NCI-H2196 treated with DMSO at 0.1 percent for 48 hours (cell line): ENCODE results near the gene IQSEC1.

ENCODE experiments used
- DNase-seq: peaks from one replicate; lab custom pipeline; 2025; ENCODE audit not compliant: unreplicated experiment; lab: John Stamatoyannopoulos, UW

The IQSEC1 gene

DNA sequence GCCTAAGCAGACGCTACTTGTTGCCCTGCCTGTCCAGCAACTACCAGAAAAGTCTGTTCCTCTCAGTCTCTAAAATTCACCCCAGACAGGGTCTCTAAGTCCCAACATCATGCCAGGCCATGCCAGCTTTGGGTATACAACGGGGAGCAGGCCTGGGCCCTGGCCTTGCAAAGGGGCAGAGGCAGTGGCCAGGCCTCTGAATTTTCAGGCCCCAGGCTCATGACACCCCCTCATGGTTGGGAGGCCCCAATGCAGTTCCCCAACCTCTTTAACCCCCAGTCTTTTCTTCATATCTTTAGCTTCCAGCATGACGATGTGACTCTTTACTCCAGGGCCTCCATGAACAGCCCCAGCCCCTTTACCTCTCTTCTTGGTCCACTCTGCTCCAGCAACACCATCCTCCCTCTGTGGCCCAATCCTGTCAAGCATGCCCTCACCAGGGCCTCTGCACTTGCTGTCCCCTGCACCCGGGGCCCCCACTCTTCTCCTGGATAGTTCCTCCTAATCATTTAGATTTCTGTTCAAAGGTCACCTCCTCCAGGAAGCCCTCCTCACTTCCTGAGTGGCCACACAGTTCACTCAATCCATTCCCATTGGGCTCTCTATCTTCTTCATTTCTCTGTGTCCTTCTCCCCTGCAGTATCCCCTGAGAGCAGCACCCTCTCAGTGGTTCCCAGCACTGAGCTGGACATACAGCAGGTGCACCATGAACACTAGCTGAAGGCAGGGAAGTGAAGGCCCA, 4.8 kb downstream of the IQSEC1 start:
- no peak for DNase-seq

DNA sequence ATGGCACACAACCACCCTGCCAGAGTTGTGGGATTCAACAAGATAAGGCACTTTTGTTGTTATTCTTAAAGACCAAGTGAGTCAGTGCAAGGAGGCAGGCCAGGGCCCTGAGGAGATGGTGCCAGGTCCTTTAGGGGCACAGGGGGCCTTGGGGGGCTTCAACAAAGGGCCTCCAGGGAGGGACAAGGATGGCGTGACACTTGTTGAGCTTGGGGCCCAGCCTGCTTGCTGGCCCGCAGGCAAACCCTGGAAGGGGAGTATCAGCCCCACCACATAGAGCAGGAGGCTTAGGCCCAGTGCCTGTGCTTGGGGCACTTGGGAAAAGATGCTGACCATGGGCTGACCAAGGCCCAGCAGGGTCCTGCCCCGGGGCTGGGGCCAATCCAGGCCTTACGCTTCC, 5.5 kb downstream of the IQSEC1 start:
- DNase-seq, result no peak

DNA sequence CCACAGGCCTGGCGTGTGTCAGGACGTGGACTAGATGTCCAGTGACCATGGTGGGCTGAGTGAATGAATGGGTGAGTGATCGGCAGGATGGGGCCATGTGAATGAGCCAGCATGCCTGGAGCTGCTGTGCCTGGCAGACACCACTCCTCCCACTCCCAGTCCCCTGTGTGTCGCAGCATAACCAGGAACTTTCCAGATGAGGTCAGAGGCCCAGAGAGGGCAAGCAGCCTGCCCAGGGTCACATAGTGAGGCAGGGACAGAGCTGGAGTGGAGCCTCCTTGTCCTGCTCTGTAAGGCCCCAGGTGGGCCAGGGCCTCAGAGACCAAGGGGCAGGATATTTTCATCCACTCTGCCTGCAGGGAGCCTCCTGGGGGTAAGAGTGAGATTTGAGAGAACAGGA, 6.4 kb downstream of the IQSEC1 start:
- no peak for DNase-seq

DNA sequence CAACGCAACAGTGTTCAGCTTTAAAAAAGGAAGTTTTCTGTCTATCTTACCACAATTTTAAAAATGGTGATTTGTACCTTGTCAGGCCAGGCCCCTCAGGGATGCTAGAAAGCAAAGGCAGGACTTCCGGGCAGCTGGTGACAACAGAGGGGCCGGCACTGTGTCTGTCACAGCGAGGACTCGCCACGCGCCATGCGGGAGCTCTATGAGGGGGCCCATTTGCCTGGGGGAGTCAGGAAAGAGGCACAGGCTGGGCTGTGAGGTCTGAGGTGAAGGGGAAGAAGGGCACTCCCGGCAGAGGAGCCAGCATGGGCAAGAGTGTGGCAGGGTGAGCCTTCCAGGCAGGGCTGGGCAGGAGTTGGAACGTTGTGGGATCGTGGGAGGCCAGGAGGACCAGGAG, 7.0 kb downstream of the IQSEC1 start:
- DNase-seq, result no peak

DNA sequence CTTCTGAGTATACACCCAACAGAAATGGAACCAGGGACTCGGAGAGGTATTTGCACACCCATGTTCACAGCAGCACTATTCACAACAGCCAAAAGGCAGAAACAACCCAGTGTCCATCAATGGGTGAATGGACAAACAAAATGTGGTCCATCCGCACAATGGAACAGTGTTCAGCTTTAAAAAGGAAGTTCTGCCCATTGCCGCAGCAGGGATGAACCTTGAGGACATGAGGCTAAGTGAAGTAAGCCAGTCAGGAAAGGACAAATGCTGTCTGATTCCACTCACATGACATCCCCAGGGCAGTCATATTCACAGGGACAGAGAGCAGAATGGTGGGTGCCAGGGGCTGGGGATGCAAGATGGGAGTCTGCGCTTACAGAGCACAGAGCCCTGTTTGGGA, 7.5 kb downstream of the IQSEC1 start:
- DNase-seq, result no peak

DNA sequence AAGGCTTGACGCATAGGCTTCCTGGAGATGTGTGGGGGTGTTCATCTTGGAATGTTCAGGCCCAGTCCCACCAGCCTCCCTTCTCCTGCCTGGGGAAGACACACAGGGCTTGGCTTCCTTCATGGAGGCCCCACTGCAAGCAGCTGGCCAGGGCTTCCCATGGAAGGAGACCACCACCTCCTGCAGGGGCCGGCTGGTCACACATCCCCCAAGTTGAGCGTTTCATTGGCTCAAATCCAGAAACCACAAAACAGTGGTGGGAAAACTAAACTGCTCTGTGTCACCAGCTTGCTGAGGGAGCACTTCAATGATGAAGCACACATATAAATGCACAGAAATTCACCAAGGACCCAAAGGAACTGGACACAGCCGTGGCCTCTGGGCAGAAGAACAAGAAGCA, 8.3 kb downstream of the IQSEC1 start:
- DNase-seq, result no peak

DNA sequence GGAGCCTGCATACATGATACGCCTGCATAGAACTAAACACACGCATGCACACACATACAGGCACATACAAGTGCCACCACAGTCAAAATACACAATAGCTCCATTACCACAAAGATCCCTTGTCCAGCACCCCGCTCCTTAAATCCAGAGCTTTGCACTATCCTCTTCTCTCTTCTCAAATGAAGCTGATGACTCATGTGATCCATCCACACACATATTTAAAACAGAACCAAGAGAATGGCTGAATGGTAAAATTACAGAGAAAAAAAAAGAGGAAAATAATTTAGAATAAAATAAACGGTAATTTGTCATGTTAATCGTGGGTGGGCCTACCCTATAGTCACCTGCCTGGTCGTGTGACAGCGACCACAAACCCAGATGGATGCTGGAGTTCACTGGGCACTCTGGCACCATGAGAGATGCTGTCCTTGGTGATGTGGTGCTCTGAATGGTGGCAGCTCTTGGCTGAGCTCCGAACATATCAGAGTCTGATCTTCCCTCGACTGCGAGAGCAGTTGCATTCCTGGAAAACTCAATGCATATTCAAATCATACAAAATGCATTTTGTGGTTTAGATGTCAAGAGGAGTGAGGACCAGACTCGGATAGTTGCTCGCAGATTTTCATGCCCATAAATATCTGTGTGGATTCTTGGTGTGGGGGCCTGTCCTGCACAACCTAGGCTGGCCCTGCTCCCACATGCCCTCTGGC, 8.9 kb downstream of the IQSEC1 start:
- DNase-seq, result no peak

DNA sequence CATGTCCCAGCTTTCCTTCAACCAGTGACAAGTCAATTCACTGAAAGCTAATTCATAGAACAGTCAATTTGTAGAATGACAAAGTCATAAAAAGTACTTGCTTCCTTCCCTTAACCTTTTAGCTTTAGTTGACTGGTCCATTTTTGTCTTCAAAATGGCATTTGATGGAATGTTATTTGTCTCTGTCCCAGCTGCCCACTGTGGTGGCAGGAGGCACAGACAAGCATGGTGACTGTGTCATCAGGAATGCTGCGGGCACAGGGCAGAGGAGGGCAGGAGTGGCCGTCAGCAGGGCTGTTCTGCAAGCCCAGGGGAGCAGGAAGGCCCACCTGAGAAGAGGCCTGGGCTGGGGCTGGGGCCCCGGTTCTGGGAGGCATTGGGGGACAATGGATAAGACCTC, 10.0 kb downstream of the IQSEC1 start:
- DNase-seq, result no peak

DNA sequence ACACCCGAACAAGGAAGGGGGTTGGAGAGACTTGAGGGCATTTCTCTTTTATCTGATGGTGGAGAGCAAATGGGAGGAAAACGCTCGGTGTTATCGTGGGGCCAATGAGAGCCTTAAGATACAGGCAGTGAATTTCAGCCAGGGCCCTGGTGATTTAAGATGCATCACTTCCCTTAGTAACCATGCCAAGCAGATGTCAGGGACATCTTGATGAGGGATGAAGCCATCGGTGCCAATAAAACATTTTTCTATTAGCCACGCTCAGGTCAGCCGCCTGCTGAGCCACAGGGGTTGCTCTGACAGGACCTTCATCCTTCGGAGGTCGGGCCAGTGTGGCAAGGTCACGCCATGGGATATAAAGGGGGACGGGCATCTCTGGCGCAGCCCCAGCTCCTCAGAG, 10.6 kb downstream of the IQSEC1 start:
- no peak for DNase-seq

DNA sequence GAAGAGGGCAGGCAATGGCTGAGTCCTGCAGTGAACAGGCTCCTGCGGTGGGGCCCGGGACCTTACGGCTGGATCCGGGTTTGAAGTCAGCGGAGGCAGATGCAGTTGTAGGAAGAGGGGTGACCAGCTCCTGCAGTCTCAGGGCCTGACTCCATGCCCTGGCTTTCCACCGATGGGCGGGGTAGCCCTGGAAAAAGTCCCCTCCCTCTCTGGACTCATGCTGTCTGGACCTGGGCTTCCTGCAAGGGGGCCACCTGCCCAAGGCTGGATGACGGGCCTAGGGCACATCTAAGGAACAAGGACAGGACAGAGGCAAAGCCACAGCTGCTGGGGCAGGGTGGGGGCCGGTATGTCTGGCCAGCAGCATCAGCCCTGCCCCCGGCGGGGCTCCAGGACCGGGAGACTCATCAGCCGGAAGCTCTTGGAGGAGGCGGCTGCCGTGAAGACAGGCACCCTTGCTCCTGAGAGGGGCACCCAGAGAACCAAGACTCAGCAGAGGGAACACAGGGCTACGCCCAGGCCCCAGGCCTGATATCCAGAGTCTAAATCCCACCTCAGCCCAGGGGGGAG, 12.8 kb downstream of the IQSEC1 start:
- no peak for DNase-seq

DNA sequence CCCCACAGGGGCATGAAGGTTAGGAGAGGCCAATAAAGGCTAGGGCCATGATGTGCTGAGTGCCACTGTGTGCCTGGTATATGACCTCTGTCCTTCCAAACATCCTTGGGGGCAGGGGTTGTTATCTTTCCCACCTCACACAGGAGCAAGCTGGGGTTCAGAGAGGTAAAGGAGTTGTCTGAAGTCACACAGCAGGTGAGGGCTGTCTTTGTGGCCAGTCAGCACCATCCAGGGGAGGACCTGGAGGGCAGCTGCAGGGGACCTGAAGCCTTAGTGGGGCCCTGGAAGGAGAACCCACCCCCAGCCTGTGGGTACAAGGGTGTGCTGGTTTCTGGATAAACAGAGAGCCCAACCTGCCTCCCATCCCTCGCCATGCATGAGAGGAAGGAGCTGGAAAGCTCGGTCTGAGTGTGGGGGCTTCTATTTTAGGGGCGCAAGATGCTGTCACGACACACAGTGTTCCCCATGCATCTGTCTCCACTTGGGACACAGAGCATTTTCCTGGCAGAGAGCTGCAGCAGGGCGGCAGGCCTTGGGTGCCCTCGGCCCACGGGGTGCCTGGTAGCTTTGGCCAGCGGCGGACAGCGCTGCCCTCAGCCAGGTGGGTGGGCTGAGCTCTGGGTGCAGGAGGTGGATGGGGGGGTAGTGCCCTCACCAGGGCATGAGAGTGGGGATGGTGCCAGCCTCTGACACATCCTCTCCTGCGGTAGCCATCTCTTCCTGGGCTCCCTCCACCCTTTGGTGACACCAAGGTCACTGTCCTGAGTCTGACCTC, 14.7 kb downstream of the IQSEC1 start:
- no peak for DNase-seq

DNA sequence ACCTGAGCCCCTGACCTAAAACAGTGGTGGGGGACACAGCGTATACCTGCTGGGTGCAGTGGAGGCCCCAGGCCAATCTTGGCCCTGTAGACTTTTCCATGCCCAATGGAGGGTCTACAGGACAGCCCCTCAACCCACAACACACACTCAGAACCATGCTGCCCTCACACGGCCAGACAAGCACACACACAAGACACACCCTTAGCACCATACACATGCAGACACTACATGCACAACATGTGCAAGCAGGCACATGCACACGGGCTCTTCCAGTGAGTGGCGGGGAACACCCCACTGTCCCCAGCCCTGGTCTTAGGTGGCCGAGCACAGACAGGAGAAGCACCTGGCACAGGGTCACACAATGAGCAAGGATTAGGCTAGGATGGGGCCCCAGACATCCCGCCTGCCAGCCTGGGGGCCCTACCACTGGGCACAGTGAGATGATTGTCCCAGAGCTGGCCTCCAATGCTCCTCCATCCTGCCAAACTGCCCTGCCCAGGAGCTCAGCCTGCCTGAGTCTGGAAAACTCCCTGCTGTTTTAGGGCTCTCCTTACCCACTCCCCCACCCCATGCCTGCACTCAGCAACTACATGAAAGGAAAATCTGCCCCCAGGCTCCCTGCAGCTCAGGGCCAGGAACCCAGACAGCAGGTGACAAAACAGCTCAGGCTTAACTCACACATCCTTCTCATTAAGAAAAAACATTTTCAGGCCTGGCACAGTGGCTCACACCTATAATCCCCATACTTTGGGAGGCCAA, 15.8 kb downstream of the IQSEC1 start:
- DNase-seq, result no peak

DNA sequence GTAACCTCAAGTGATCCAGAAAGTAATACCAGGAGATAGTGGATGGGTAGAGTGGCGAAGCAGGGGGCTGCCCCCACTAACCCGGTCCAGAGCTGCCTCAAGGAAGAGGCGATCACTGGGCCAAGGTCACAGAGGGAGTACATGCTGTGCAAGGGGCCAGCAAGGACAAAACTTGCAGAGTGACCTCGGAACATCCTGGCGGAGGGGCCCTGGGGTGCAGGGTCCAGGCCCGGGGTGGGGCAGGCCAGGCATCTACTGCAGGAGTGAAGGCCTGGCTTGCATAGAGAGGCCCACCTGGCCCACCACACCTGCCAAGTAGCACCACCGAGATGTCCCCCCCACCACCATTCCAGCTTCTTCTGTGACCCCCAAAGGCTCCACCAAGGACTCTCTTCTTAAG, 17.6 kb downstream of the IQSEC1 start:
- DNase-seq, result no peak

DNA sequence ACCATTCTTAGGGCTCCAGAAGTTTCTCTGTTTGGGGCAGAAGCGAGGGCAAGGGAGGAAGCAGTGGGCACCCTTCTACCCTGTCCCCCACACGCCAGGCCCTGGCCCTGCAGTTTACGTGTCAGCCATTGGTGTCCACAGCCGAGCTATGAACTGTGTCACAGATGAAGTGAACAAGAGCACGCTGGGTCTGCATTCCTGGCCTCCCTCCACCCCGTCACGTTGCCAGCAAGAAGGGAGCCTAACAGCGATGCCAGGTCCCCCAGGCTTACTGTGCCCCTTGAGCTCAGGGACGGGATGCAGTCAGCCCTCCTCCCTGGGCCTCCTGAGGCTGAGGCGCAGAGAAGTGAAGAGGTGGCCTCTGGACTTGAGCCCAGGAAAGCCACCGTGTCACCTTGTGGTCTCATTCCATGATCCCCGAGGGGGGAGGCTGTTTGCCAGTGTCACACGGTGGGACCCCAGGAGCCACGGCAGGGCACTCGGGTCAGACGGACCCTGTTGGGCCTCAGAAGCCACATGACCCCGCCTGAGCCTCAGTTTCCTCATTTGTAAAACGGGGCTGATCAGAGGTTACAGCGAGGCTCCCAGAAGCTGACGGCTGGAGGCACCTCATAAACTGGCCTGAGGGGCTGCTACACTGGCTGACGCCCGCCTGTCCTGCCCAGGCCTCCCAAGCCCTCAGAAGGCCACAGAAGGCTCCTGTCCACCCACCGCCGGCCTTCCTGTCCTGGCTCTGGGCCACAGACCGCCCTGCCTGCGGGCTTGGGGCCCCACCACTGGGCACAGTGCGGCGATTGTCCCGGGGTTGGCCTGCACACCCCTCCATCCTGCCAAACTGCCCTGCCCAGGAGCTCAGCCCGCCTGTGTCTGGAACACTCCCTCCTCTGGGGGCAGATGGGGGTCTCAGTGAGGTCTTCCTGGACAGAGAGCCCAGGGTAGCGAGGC, 18.6 kb downstream of the IQSEC1 start:
- DNase-seq, result no peak

DNA sequence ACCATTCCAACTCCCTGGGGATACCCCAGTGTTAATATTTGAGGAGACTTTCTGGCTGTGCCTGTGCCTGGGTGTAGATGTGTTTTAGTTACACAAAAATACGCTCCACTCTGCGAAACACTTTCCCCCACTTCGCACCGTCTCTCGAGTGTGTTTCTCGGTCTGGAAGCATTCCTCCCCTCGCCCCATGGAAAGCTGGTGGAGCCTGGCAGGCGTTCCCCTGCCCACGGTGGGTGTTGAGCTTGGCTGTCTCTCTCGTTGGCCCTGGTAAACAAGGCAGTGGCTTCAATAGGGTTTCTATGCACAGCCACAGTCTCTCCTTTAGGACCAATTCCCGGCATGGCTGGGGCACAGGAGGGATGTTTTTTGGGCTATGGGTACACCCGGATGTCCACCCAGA, 19.3 kb downstream of the IQSEC1 start:
- DNase-seq, result no peak

DNA sequence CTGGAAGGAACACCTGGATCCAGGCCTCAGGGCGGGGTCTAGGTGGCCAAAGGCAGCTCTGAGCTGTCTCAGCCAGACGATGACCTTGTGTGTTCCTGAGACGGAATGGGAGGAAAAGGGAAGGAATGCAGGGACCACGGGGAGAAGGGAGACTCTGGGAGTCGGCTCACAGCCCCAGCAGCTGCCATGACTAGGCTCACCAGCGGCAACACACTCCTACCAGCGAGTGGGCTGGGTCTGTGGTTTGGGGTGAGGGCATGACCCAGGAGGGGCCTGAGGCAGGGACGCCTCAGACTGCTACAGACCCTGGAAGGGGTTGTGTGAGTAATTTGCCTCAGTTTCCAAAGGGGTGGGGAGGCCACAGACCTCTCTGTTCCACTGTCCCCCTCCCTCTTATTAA, 19.8 kb downstream of the IQSEC1 start:
- no peak for DNase-seq

DNA sequence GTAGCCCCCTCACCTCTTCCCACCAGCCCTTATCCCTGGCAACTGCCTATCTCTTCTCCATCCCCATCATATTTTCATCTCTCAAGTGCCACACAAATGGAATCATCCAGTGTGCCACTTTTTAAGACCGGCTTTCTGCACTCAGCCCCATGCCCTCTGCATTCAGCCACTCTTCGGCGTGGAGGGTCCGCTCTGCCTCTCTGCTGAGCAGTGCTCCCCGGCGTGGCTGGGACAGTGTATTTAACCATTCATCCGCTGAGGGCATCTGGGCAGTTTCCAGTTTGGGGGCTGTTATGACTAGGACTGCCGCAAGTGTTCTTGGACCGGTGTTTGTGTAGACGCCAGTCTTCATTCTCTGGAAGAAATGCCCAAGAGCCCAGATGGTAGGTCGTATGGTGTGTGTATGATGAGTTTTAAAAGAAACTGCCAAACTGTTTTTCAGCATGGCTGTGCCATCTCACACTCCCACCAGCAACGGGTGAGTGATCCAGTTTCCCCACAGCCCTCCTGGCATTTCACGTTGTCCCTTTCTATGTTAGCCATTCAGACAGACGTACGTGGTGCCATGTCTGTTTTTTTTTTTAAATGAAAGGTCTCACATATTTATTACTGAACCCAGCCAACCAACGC, 20.9 kb downstream of the IQSEC1 start:
- DNase-seq, result no peak

DNA sequence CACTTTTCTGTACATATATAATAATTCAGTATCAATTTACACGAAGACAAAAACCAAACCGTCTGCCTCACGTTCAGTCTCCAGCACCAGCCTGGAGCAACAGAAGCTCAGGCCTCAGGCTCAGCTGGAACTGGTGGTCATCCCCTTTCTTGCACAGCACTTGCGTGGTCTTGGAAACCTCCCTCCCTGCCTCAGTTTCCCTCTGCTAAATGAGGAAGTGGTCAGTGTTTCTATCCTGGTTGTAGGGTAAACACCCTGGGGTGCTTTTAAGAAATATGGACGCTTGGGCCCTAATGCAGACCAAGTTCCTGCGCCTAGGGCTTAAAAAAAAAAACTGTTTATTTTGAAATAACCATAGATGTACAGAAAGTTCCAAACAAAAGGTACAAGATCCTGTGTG, 21.6 kb downstream of the IQSEC1 start:
- DNase-seq, result no peak

DNA sequence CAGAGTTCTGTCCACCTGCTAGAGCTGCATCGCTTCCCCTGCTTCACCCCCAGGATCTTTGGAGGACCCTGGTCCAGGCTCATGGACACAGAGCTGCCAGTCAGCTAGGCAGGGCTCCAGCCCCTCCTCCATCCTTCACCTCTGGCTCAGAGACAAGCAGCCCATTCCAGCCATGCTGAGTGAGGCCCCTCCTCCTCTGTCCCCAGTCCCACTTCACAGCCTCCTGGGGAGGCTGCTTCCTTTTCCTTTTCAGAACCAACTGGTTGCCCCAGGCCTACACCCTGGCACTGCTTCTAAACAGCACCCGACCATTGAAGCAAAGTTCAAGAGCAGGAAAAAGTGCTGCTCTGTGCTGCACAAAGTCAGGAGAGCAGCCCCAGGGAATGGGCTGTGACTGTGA, 22.2 kb downstream of the IQSEC1 start:
- peak; percentile 10 for DNase-seq
